ENCODE data around the gene MYLK. TPM values are rescaled to one million over a fixed set of nuclear protein-coding genes. Genes with fewer than 3 reads are reported as not detected.

The MYLK gene
- total RNA-seq, 4 donors from 2014 or later = 420 to 1,252 (median 768) TPM

DNA sequence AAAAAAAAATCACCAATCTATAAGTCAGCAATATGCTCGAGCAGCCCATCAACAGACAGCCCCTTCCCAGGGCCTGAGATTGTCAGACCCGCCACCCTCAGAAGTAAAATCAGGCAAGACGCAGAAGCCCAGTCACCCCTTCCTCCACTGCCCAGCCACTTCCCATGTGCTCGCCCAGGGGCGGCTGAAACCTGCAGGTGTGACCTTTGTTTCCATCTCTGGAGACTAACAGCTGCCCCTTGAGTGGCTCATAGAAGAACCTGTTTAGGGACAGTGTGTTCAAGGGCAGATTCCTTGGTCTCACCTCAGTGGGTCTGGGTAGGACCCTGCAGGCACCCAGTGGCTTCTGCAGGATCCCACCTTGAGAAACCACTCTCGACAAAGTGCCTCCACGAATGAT is 105.6 kb downstream of the MYLK start:
- Histone ChIP-seq H3K9me3 (no peaks in the 10 kb centered on the region), H3K27ac (peak overlapping the region in 1 of 2 donors; percentile 42), H3K36me3 (no peaks in the 10 kb centered on the region), H3K4me1 (peaks cover 0 to 5% of the 10 kb centered on the region in 2 donors), H3K4me3 (no peak overlapping the region), H3K27me3 (no peaks in the 10 kb centered on the region)
- TF ChIP-seq, protein P1, sequence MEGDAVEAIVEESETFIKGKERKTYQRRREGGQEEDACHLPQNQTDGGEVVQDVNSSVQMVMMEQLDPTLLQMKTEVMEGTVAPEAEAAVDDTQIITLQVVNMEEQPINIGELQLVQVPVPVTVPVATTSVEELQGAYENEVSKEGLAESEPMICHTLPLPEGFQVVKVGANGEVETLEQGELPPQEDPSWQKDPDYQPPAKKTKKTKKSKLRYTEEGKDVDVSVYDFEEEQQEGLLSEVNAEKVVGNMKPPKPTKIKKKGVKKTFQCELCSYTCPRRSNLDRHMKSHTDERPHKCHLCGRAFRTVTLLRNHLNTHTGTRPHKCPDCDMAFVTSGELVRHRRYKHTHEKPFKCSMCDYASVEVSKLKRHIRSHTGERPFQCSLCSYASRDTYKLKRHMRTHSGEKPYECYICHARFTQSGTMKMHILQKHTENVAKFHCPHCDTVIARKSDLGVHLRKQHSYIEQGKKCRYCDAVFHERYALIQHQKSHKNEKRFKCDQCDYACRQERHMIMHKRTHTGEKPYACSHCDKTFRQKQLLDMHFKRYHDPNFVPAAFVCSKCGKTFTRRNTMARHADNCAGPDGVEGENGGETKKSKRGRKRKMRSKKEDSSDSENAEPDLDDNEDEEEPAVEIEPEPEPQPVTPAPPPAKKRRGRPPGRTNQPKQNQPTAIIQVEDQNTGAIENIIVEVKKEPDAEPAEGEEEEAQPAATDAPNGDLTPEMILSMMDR (IDR thresholded peaks at IDR 0.05) = no peak
- no peak for TF ChIP-seq POLR2A (IDR thresholded peaks at IDR 0.05)
- no peak for DNase-seq
- intact Hi-C loops (cut with DNase I; ENCODE audit: low total_unique reads) = no loop called here

DNA sequence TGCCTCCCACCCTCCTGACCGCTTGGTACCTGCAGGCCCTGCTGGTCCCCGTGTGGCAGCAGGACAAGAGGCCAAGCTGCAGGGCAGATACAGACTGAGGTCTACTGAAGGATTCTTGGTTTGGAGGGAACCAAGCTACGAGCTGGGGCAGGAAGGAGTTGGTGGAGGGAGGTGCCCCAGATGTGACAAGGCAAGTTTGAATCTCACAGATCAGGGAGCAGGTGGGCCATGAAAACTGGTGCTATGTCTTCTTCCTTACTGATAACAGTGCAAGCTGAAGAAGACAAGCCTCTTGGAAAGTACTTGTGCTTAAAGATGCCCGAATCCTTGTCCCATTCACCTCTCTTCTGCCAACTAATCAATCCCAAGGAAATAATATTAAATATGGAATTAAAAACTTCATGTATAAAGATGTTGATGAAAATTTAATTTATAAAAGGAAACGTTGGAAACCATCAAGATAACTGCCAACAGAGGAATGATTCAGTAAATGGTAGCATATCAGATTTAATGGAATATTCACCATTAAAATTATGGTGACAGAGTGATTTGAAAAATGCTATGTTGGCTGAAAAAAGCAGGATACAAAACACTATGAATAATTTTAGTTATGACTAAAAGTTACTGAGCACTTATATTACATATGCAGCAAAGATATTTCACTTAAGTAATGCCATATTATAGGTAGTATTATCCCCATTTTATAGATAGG is 107.9 kb downstream of the MYLK start:
- no peaks in the 10 kb centered on the region for H3K36me3 ChIP-seq
- TF ChIP-seq, protein P1 (IDR thresholded peaks at IDR 0.05) = no peak
- TF ChIP-seq POLR2A (IDR thresholded peaks at IDR 0.05) = no peak
- no peaks in the 10 kb centered on the region for H3K27me3 ChIP-seq
- H3K9me3 ChIP-seq = no peaks in the 10 kb centered on the region
- intact Hi-C loops (cut with DNase I; ENCODE audit: low total_unique reads) = no loop called here
- no peak overlapping the region for H3K4me3 ChIP-seq
- H3K27ac ChIP-seq = no peak overlapping the region
- H3K4me1 ChIP-seq = no peaks in the 10 kb centered on the region
- no peak for DNase-seq

GRCh38 chr3:123774474-123774873 is 109.7 kb downstream of the MYLK start:
- Histone ChIP-seq H3K4me3 (no peak overlapping the region), H3K4me1 (peaks cover 0 to under 1% of the 10 kb centered on the region in 2 donors), H3K9me3 (no peaks in the 10 kb centered on the region), H3K27me3 (no peaks in the 10 kb centered on the region), H3K36me3 (no peaks in the 10 kb centered on the region), H3K27ac (peak overlapping the region in 1 of 2 donors; percentile 52)
- no peak for TF ChIP-seq POLR2A (IDR thresholded peaks at IDR 0.05)
- TF ChIP-seq, protein P1 (IDR thresholded peaks at IDR 0.05) = no peak
- DNase-seq = no peak
- intact Hi-C loops (cut with DNase I; ENCODE audit: low total_unique reads) = no loop called here

- DNase-seq = peak; percentile 72 to 73
- Histone ChIP-seq H3K9me3 (no peaks in the 10 kb centered on the region), H3K4me1 (peaks cover 0 to 6% of the 10 kb centered on the region in 2 donors), H3K27me3 (no peaks in the 10 kb centered on the region), H3K27ac (peak overlapping the region; percentile 52 to 64), H3K4me3 (no peak overlapping the region), H3K36me3 (no peaks in the 10 kb centered on the region)
- intact Hi-C loops (cut with DNase I; ENCODE audit: low total_unique reads) = no loop called here
- TF ChIP-seq, protein P1 (IDR thresholded peaks at IDR 0.05) = no peak
- no peak for TF ChIP-seq POLR2A (IDR thresholded peaks at IDR 0.05)
Measured at GRCh38 chr3:123773681-123774431, 110.3 kb downstream of the MYLK start.

DNA sequence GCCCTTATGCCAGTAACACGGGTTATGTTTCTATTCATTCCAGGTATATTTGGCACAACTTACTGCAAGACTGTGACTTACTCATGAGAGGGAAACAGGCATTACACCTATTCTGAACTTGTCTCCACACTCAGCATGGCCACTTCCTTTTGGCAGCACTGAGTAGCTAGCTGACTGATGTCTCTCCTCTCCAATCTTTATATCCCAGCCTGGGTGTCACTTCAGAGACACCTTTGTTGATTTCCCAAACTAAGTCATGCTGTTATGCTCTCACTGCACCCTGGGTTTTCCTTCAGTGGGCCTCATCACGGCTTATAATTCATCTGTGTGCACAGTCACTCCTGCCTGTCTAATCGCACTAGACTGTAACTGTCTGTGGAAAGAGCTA is 114.8 kb downstream of the MYLK start:
- Histone ChIP-seq H3K4me1 (peaks cover 6% of the 10 kb centered on the region in 2 donors), H3K9me3 (no peaks in the 10 kb centered on the region), H3K27me3 (no peaks in the 10 kb centered on the region), H3K4me3 (no peak overlapping the region), H3K36me3 (no peaks in the 10 kb centered on the region), H3K27ac (peak overlapping the region in 1 of 2 donors; percentile 29)
- TF ChIP-seq, protein P1 (IDR thresholded peaks at IDR 0.05) = no peak
- DNase-seq = no peak
- intact Hi-C loops (cut with DNase I; ENCODE audit: low total_unique reads) = no loop called here
